Stimulated activated CD4-positive, alpha-beta T cell treated with anti-CD3 and anti-CD28 coated beads, Interleukin-12 subunit alpha, Interleukin-12 subunit beta, amount 100 ng/mL, for 48 hours (primary cell): ENCODE results near the gene NCOA7.
"Not testable (repeated sequence)": the region's sequence is repeated elsewhere in the genome, so short reads cannot be mapped to it uniquely, and the experiment has no call there.

Experiments
- DNase-seq, 3 donors: peaks; one replicate each; pipeline ENCODE4 v3.0.0-alpha.2; 2020; ENCODE audit warnings: low read depth in 2 of 3, low spot score in 1 of 3

NCOA7 gene

GRCh38 chr6:125865015-125865414 is 74.3 kb downstream of the NCOA7 start:
- no peak for DNase-seq

- DNase-seq, result no peak
These were observed 75.7 kb downstream of the NCOA7 start for GRCh38 chr6:125866433-125866832.

- no peak for DNase-seq
These were observed 76.8 kb downstream of the NCOA7 start for GRCh38 chr6:125867483-125867942.

GRCh38 chr6:125868252-125868651 is 77.5 kb downstream of the NCOA7 start:
- no peak for DNase-seq

- no peak for DNase-seq
These were observed 78.1 kb downstream of the NCOA7 start for GRCh38 chr6:125868678-125869395.

GRCh38 chr6:125869427-125869826 is 78.7 kb downstream of the NCOA7 start:
- no peak for DNase-seq

- DNase-seq, result no peak
These were observed 80.6 kb downstream of the NCOA7 start for GRCh38 chr6:125871365-125871764.

- no peak for DNase-seq
These were observed 81.6 kb downstream of the NCOA7 start for GRCh38 chr6:125872259-125872921.

GRCh38 chr6:125882243-125882642 is 91.5 kb downstream of the NCOA7 start:
- no peak for DNase-seq

GRCh38 chr6:125884634-125885371 is 94.0 kb downstream of the NCOA7 start:
- DNase-seq, result no peak

GRCh38 chr6:125886021-125886420 is 95.3 kb downstream of the NCOA7 start:
- DNase-seq, result no peak

- no peak for DNase-seq
These were observed 96.2 kb downstream of the NCOA7 start for GRCh38 chr6:125886914-125887313.

- DNase-seq, result no peak
These were observed 96.6 kb downstream of the NCOA7 start for GRCh38 chr6:125887372-125887771.

- peak in 1 of 3 donors; percentile 24 for DNase-seq
These were observed 98.4 kb downstream of the NCOA7 start for GRCh38 chr6:125888989-125889656.

- no peak for DNase-seq
These were observed 109.0 kb downstream of the NCOA7 start for GRCh38 chr6:125899726-125900182.

GRCh38 chr6:125904871-125905270 is 114.1 kb downstream of the NCOA7 start:
- DNase-seq, result peak; percentile 35 to 57 (median 55)

- DNase-seq, result peak in 2 of 3 donors; percentile 40 to 62
These were observed 115.6 kb downstream of the NCOA7 start for GRCh38 chr6:125906158-125906998.

GRCh38 chr6:125910527-125910926 is 119.8 kb downstream of the NCOA7 start:
- DNase-seq, result peak in 1 of 3 donors; percentile 13

- not testable (repeated sequence) for DNase-seq
These were observed 120.3 kb downstream of the NCOA7 start for GRCh38 chr6:125911051-125911451.

- DNase-seq, result not testable (repeated sequence)
These were observed 121.7 kb downstream of the NCOA7 start for GRCh38 chr6:125912430-125912829.
